H9 (cell line): ENCODE measurements around the gene EVC. TPM values are rescaled to one million over a fixed set of nuclear protein-coding genes. Genes with fewer than 3 reads are reported as not detected.

ENCODE experiments used
- DNase-seq: peaks from one replicate; pipeline ENCODE4 v3.0.0-alpha.2; 2017
- H2AFZ ChIP-seq: one replicate; pipeline ENCODE4 v1.6.1; 2013; ENCODE audit warnings: mild to moderate bottlenecking, low read length, control low read depth, moderate library complexity
- H2AK5ac ChIP-seq: 2 replicates; pipeline ENCODE4 v1.6.1; 2013; ENCODE audit warnings: low read length, control low read depth, mixed read lengths; ENCODE audit not compliant: insufficient read length
- H2BK120ac ChIP-seq: one replicate; pipeline ENCODE4 v1.6.1; 2013; ENCODE audit warnings: low read depth, mild to moderate bottlenecking, low read length, control low read depth, inconsistent platforms; ENCODE audit not compliant: poor library complexity, severe bottlenecking
- H2BK12ac ChIP-seq: 2 replicates; pipeline ENCODE4 v1.6.1; 2013; ENCODE audit warnings: low read length, control low read depth, mixed read lengths, low read depth; ENCODE audit not compliant: insufficient read length
- H2BK15ac ChIP-seq: 2 replicates; pipeline ENCODE4 v1.6.1; 2013; ENCODE audit warnings: low read depth, low read length, control low read depth
- H2BK20ac ChIP-seq: one replicate; pipeline ENCODE4 v1.6.1; 2013; ENCODE audit warnings: low read depth, mild to moderate bottlenecking, low read length, control low read depth, inconsistent platforms; ENCODE audit not compliant: poor library complexity, severe bottlenecking
- H2BK5ac ChIP-seq: 2 replicates; pipeline ENCODE4 v1.6.1; 2013; ENCODE audit warnings: low read length, control low read depth, mixed read lengths; ENCODE audit not compliant: insufficient read length
- H3K14ac ChIP-seq: 2 replicates; pipeline ENCODE4 v1.6.1; 2013; ENCODE audit warnings: low read length, control low read depth; ENCODE audit not compliant: insufficient read depth
- H3K18ac ChIP-seq: 2 replicates; pipeline ENCODE4 v1.6.1; 2013; ENCODE audit warnings: low read depth, mild to moderate bottlenecking, mixed read lengths, low read length, control low read depth; ENCODE audit not compliant: insufficient read length
- H3K23ac ChIP-seq: 2 replicates; pipeline ENCODE4 v1.6.1; 2013; ENCODE audit warnings: low read length, control low read depth, mixed read lengths, low read depth; ENCODE audit not compliant: insufficient read length
- H3K23me2 ChIP-seq: 2 replicates; pipeline ENCODE4 v1.6.1; 2013; ENCODE audit warnings: low read depth, mild to moderate bottlenecking, mixed read lengths, low read length, control low read depth; ENCODE audit not compliant: insufficient read length, poor library complexity, severe bottlenecking
- H3K27ac ChIP-seq: 2 replicates; pipeline ENCODE4 v1.5.1; 2013; ENCODE audit warnings: low read length, control low read depth, mixed read lengths, low read depth; ENCODE audit not compliant: insufficient read length
- H3K27me3 ChIP-seq: 2 replicates; pipeline ENCODE4 v1.6.1; 2013; ENCODE audit warnings: low read length, control low read depth, inconsistent platforms; ENCODE audit not compliant: insufficient read depth
- H3K4ac ChIP-seq: 2 replicates; pipeline ENCODE4 v1.6.1; 2013; ENCODE audit warnings: low read depth, mild to moderate bottlenecking, control low read depth, inconsistent platforms, low read length, moderate library complexity
- H3K4me1 ChIP-seq: 2 replicates; pipeline ENCODE4 v1.6.1; 2013; ENCODE audit warnings: low read length, control low read depth, inconsistent platforms; ENCODE audit not compliant: insufficient read depth
- H3K4me2 ChIP-seq: 2 replicates; pipeline ENCODE4 v1.6.1; 2013; ENCODE audit warnings: low read length, control low read depth, mixed read lengths; ENCODE audit not compliant: insufficient read length, insufficient read depth
- H3K56ac ChIP-seq: 2 replicates; pipeline ENCODE4 v1.6.1; 2013; ENCODE audit warnings: low read depth, mild to moderate bottlenecking, mixed read lengths, low read length, control low read depth; ENCODE audit not compliant: insufficient read length
- H3K79me1 ChIP-seq: 2 replicates; pipeline ENCODE4 v1.6.1; 2013; ENCODE audit warnings: low read depth, mild to moderate bottlenecking, moderate library complexity, low read length, control low read depth, inconsistent platforms; ENCODE audit not compliant: insufficient read depth, poor library complexity, severe bottlenecking
- H3K79me2 ChIP-seq: 2 replicates; pipeline ENCODE4 v1.6.1; 2013; ENCODE audit warnings: low read length, control low read depth, inconsistent platforms; ENCODE audit not compliant: insufficient read depth
- H3K9ac ChIP-seq: 2 replicates; pipeline ENCODE4 v1.6.1; 2013; ENCODE audit warnings: low read length, control low read depth, mixed read lengths; ENCODE audit not compliant: insufficient read length; ENCODE audit errors: extremely low read depth
- H3K9me3 ChIP-seq: one replicate; pipeline ENCODE4 v1.6.1; 2013; ENCODE audit warnings: low read depth, low read length, inconsistent platforms; ENCODE audit not compliant: control insufficient read depth
- H3T11ph ChIP-seq: one replicate; pipeline ENCODE4 v1.6.1; 2013; ENCODE audit warnings: mild to moderate bottlenecking, low read length, control low read depth, inconsistent platforms
- H4K20me1 ChIP-seq: one replicate; pipeline ENCODE4 v1.6.1; 2013; ENCODE audit not compliant: control insufficient read depth, insufficient read length, insufficient read depth
- H4K5ac ChIP-seq: 2 replicates; pipeline ENCODE4 v1.6.1; 2013; ENCODE audit warnings: low read depth, mild to moderate bottlenecking, mixed read lengths, low read length, control low read depth; ENCODE audit not compliant: insufficient read length
- H4K8ac ChIP-seq: replicated peaks from 2 replicates; pipeline ENCODE4 v1.6.1; 2013; ENCODE audit warnings: low read length, control low read depth, mixed read lengths, low read depth; ENCODE audit not compliant: insufficient read length
- H4K91ac ChIP-seq: 2 replicates; pipeline ENCODE4 v1.6.1; 2013; ENCODE audit warnings: low read depth, mild to moderate bottlenecking, moderate library complexity, mixed read lengths, low read length, control low read depth; ENCODE audit not compliant: insufficient read length
- H3K27ac Mint-ChIP-seq, 3 experiments: 2 replicates in 2 of 3; 3 replicates in 1 of 3; pipeline ENCODE4 v1.8.0; 2020 to 2021; ENCODE audit warnings: mixed read lengths in 3 of 3, mild to moderate bottlenecking in 1 of 3, moderate library complexity in 1 of 3
- H3K27me3 Mint-ChIP-seq: 2 replicates; pipeline ENCODE4 v1.8.0; 2021; ENCODE audit warnings: low read depth, mild to moderate bottlenecking, moderate library complexity, mixed read lengths
- H3K36me3 Mint-ChIP-seq, 3 experiments: 2 replicates in 2 of 3; 3 replicates in 1 of 3; pipeline ENCODE4 v1.8.0; 2020 to 2021; ENCODE audit warnings: low read depth in 3 of 3, mixed read lengths in 3 of 3; ENCODE audit not compliant: insufficient read depth in 1 of 3
- H3K4me1 Mint-ChIP-seq, 2 experiments: 2 replicates each; pipeline ENCODE4 v1.8.0; 2020; ENCODE audit warnings: mixed read lengths in 2 of 2
- H3K4me3 Mint-ChIP-seq, 2 experiments: 2 replicates in 1 of 2; 3 replicates in 1 of 2; pipeline ENCODE4 v1.8.0; 2020 to 2021; ENCODE audit warnings: mild to moderate bottlenecking in 2 of 2, mixed read lengths in 2 of 2, moderate library complexity in 1 of 2
- H3K9me3 Mint-ChIP-seq, 2 experiments: 2 replicates in 1 of 2; 3 replicates in 1 of 2; pipeline ENCODE4 v1.8.0; 2020; ENCODE audit warnings: mild to moderate bottlenecking in 2 of 2, mixed read lengths in 2 of 2, moderate library complexity in 1 of 2
- CTCF ChIP-seq: fragments of 200-600 bp; sonication (generic); conservative IDR thresholded peaks from 3 replicates; pipeline ENCODE4 v1.8.0; 2021; ENCODE audit warnings: antibody characterized with exemption, mild to moderate bottlenecking
- WGBS: extraction: QIAGEN DNeasy Blood & Tissue Kit; methylation state at CpG from one replicate; pipeline ENCODE4 v1.1.7; 2013; ENCODE audit warnings: missing lambda C conversion rate, low lambda C conversion rate, mixed read lengths; ENCODE audit not compliant: insufficient read length; ENCODE audit errors: extremely low coverage; 5-methylcytosine and 5-hydroxymethylcytosine counted together
- total RNA-seq: library from RNA; stranded (reverse); gene quantifications from 2 replicates; pipeline ENCODE4 v1.2.1, GENCODE V29; 2021

EVC gene
- total RNA-seq, 1 experiment from 2014 or later, result 10.1 TPM

GRCh38 chr4:5815641-5816040 is 104.6 kb downstream of the EVC start:
- Histone ChIP-seq H3K4ac (no peak overlapping the region), H4K91ac (no peak overlapping the region), H3K23me2 (no peaks in the 10 kb centered on the region), H3K23ac (no peak overlapping the region), H2BK12ac (no peak overlapping the region), H4K5ac (no peak overlapping the region), H3K56ac (no peak overlapping the region), H2AK5ac (no peak overlapping the region), H3K9me3 (no peaks in the 10 kb centered on the region), H2AFZ (no peak overlapping the region), H3K27me3 (no peaks in the 10 kb centered on the region), H3K79me1 (no peaks in the 10 kb centered on the region), H3T11ph (no peak overlapping the region), H2BK120ac (no peak overlapping the region), H2BK15ac (no peak overlapping the region), H3K14ac (no peak overlapping the region), H4K8ac (no peak overlapping the region), H3K27ac (no peak overlapping the region), H4K20me1 (no peaks in the 10 kb centered on the region), H3K4me1 (no peaks in the 10 kb centered on the region), H3K4me2 (no peak overlapping the region), H3K9ac (no peak overlapping the region), H2BK5ac (no peak overlapping the region), H3K18ac (no peak overlapping the region), H2BK20ac (no peak overlapping the region), H3K79me2 (no peaks in the 10 kb centered on the region)
- H3K4me1 Mint-ChIP-seq, result peaks cover 4 to 6% of the 10 kb centered on the region in 2 experiments; a peak in 1 of 4 replicates
- H3K27me3 Mint-ChIP-seq, result no peaks in the 10 kb centered on the region
- H3K36me3 Mint-ChIP-seq, result peaks cover 50 to 58% (median 57%) of the 10 kb centered on the region in 3 experiments
- DNase-seq, result no peak
- no peak overlapping the region for H3K4me3 Mint-ChIP-seq
- TF ChIP-seq CTCF, result no peak
- H3K9me3 Mint-ChIP-seq, result no peaks in the 10 kb centered on the region
- WGBS, result no CpG with 5 or more reads among the region's 5 CpGs
- H3K27ac Mint-ChIP-seq, result no peak overlapping the region; a peak in 1 of 7 replicates
